NB4 (cell line): Measurements from ENCODE around the gene CLASP2.

Source experiments
- DNase-seq: peaks from one replicate; pipeline ENCODE4 v3.0.0; 2010; ENCODE audit warnings: low read depth
- H3K4me3 ChIP-seq: one replicate; pipeline ENCODE4 v1.5.1; 2011; ENCODE audit warnings: mild to moderate bottlenecking, low read depth, low read length, moderate library complexity
- MYC ChIP-seq: IDR thresholded peaks from 2 replicates; pipeline ENCODE4 v1.6.1; 2011; ENCODE audit warnings: low read depth, low read length
- POLR2A ChIP-seq: IDR thresholded peaks from 2 replicates; pipeline ENCODE4 v1.6.1; 2011; ENCODE audit warnings: mild to moderate bottlenecking; ENCODE audit not compliant: insufficient read length; ENCODE audit errors: extremely low read depth
- TF ChIP-seq, protein P1 (sequence below): IDR thresholded peaks from 2 replicates; pipeline ENCODE4 v1.6.1; 2011; ENCODE audit warnings: low read depth, low read length
- TF ChIP-seq, protein P2 (sequence below): IDR thresholded peaks from one replicate; pipeline ENCODE4 v1.5.1; 2012; ENCODE audit warnings: low read depth, low read length

The CLASP2 gene

DNA sequence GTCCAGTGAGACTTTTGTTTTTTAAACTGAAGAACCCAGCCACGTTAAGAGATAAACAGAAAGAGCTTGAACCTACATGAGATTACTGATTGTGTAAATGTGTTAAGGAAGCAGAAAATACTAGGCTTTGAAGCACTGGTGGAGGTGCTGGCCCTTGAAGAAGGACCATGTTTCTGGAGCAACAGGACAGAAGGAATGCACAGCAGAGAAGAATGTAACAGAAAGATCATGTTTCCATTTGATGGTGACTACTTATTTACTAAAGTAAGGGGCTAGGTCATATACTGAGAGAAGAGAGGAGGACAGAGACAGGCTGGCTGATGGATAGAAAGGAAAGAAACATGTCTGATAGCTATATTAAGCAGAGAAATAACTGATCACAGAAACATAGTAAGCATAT is 88.8 kb downstream of the CLASP2 start:
- DNase-seq: no peak
- TF ChIP-seq POLR2A (no peak), MYC (no peak)
- TF ChIP-seq, protein P1, sequence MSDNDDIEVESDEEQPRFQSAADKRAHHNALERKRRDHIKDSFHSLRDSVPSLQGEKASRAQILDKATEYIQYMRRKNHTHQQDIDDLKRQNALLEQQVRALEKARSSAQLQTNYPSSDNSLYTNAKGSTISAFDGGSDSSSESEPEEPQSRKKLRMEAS: no peak
- TF ChIP-seq, protein P2, sequence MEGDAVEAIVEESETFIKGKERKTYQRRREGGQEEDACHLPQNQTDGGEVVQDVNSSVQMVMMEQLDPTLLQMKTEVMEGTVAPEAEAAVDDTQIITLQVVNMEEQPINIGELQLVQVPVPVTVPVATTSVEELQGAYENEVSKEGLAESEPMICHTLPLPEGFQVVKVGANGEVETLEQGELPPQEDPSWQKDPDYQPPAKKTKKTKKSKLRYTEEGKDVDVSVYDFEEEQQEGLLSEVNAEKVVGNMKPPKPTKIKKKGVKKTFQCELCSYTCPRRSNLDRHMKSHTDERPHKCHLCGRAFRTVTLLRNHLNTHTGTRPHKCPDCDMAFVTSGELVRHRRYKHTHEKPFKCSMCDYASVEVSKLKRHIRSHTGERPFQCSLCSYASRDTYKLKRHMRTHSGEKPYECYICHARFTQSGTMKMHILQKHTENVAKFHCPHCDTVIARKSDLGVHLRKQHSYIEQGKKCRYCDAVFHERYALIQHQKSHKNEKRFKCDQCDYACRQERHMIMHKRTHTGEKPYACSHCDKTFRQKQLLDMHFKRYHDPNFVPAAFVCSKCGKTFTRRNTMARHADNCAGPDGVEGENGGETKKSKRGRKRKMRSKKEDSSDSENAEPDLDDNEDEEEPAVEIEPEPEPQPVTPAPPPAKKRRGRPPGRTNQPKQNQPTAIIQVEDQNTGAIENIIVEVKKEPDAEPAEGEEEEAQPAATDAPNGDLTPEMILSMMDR: no peak
- no peak overlapping the region for H3K4me3 ChIP-seq

DNA sequence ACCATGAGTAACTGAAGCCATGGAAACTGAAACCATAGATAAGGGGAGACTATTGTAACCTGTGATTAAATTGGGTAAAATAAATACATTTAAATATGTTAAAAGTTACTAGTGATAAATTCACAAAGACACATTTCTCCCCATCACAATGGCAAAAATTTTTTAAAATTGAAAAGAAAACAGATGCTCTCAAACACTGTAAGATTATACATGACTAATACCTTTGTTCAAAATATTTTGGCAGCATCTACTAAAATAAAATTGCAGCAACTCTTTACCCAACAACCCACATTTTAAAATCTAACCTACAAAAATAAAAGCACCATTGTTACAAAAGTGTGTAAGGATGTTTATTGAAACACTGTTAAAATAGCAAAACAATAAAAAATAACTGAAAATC is 93.3 kb downstream of the CLASP2 start:
- DNase-seq: no peak
- H3K4me3 ChIP-seq: no peak overlapping the region
- TF ChIP-seq MYC (no peak), POLR2A (no peak)
- TF ChIP-seq, protein P1: no peak
- TF ChIP-seq, protein P2: no peak

DNA sequence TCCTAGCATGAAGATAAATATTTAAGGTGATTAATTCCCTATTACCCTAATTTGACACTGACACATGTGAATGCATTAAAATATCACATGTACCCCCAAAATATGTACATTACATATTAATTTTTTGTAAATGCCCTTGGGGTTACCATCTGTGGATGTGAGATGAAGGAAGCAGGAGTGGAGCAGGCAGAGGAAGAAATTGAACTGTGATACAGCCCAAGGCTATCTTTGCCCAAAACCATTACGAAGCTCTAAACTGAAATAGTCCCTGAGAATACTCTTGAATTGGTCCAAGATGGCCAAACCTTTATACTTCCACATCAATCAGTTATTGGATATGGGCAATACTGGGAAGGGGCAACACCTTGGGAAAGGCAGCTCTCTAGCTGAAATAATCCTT is 105.0 kb downstream of the CLASP2 start:
- no peak for DNase-seq
- TF ChIP-seq MYC (no peak), POLR2A (no peak)
- TF ChIP-seq, protein P1: no peak
- TF ChIP-seq, protein P2: no peak
- no peak overlapping the region for H3K4me3 ChIP-seq

DNA sequence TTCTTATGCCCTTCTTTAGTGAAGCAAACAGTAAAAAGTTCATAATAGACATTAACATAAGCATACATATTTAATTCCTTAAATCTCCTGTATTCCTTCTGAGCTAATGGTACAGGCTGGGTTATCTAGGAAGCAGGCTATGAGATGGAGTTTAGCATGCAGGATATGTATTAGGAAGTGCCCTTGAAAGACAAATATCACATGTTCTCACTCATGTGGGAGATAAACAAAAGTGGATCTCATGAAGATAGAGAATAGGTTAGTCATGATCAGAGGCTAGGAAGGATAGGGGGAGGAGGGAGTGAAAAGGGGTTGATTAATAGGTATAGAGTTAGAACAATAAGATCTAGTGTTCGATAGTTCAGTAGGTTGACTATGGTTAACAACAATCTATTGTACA is 105.4 kb downstream of the CLASP2 start:
- DNase-seq: no peak
- H3K4me3 ChIP-seq: no peak overlapping the region
- no peak for TF ChIP-seq POLR2A
- TF ChIP-seq MYC: no peak
- TF ChIP-seq, protein P2: no peak
- TF ChIP-seq, protein P1: no peak

DNA sequence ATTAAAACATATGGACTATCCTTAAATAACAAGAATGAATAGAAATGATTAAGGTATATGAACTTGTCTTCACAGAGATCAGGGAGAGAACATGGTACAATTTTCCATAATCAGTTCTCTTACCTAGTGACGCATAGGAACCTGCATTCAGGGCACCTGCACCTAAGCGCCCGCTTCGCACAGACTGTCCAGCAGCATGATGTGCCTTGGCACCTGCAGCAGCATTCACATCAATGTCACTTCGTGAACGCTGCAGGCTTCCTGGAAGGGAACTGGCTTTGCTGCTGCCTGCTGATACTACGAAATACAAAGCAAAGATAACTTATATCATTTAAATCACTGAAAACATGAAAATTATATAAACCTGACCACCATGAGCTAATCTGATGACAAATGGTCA is 115.2 kb downstream of the CLASP2 start:
- DNase-seq: no peak
- TF ChIP-seq, protein P1: no peak
- TF ChIP-seq MYC (no peak), POLR2A (no peak)
- TF ChIP-seq, protein P2: no peak
- no peak overlapping the region for H3K4me3 ChIP-seq

DNA sequence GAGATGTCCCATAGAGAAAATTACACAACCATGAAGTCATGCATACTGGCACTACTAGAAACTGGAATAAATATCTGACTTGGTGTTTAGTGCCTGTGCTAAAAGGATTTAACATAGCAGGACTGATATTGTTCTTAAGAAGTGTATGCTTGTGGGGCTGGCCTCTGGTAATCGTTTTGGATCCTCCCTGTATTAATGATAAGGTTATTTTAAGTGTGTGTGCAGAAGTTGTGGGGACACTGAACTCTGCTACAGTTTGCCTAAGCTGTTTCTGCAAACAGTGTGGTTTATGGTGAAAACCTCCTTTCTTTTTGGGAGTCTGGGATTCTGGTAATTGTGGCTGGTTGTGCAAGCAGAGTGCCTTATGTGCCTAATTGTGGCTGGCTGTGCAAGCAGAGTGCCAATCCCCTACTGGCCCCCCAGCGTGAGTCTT is 120.8 kb downstream of the CLASP2 start:
- peak; percentile 92 for DNase-seq
- TF ChIP-seq MYC (no peak), POLR2A (no peak)
- TF ChIP-seq, protein P1: no peak
- TF ChIP-seq, protein P2: no peak
- H3K4me3 ChIP-seq: no peak overlapping the region
